HEK293T (cell line): ENCODE data around the gene VTN.

ENCODE experiments used
- BHLHE40 ChIP-seq: fragments of 450-650 bp; IDR thresholded peaks from 2 replicates; pipeline ENCODE4 v1.6.1; 2016; ENCODE audit warnings: mild to moderate bottlenecking, moderate library complexity, borderline replicate concordance
- ELF4 ChIP-seq: fragments of 450-650 bp; IDR thresholded peaks from 2 replicates; pipeline ENCODE4 v1.6.1; 2017; ENCODE audit warnings: antibody characterized with exemption
- FOXA1 ChIP-seq: fragments of 450-650 bp; IDR thresholded peaks from 2 replicates; pipeline ENCODE4 v1.6.1; 2016; ENCODE audit warnings: mild to moderate bottlenecking
- FOXK2 ChIP-seq: fragments of 450-650 bp; IDR thresholded peaks from 2 replicates; pipeline ENCODE4 v1.6.1; 2016; ENCODE audit warnings: mild to moderate bottlenecking
- NFRKB ChIP-seq: fragments of 450-650 bp; IDR thresholded peaks from 2 replicates; pipeline ENCODE4 v1.6.1; 2016; ENCODE audit warnings: mild to moderate bottlenecking, moderate library complexity
- SUZ12 ChIP-seq: fragments of 450-650 bp; IDR thresholded peaks from 2 replicates; pipeline ENCODE4 v1.6.1; 2016; ENCODE audit warnings: mild to moderate bottlenecking

- TF ChIP-seq NFRKB (no peak), ELF4 (peak; percentile 80), SUZ12 (no peak), FOXK2 (no peak), BHLHE40 (no peak), FOXA1 (no peak)
Observed at GRCh38 chr17:28357061-28357900, 12.8 kb downstream of the VTN start, which contains the start of gene POLDIP2.
